Measurements from ENCODE around the gene PSMC3. TPM values are rescaled to one million over a fixed set of nuclear protein-coding genes. Genes with fewer than 3 reads are reported as not detected.

PSMC3 gene
- total and polyA plus RNA-seq, 2 of the 13 experiments (the other 11 are each of a cell fraction or from before 2014, with no cell fraction given) = 75.8 to 214 TPM

- TF ChIP-seq IRX3 (CRISPR knock-in tag; IDR thresholded peaks at IDR 0.05; ENCODE audit: borderline replicate concordance, low read depth) = no peak; the same call in 1 of the 2 replicates
- TF ChIP-seq NFE2L2 (IDR thresholded peaks at IDR 0.05; ENCODE audit: low read length) = no peak
- TF ChIP-seq ZFP91 (CRISPR knock-in tag; IDR thresholded peaks at IDR 0.05; ENCODE audit: borderline replicate concordance) = peak; percentile 78
- peak; percentile 94 for TF ChIP-seq ZBTB40 (IDR thresholded peaks at IDR 0.05)
- TF ChIP-seq ZBTB40 (CRISPR knock-in tag; IDR thresholded peaks at IDR 0.05) = no peak; the same call in 1 of the 2 replicates
- peak; percentile 32; the same call in 1 of the 2 replicates for TF ChIP-seq JUN (CRISPR knock-in tag; IDR thresholded peaks at IDR 0.05)
- peak; percentile 79 for TF ChIP-seq ZNF331 (CRISPR knock-in tag; IDR thresholded peaks at IDR 0.05)
- peak; percentile 62 for TF ChIP-seq TBL1XR1 (IDR thresholded peaks at IDR 0.05; ENCODE audit: borderline replicate concordance, low read length, partially characterized antibody)
- TF ChIP-seq PLRG1 (conservative IDR thresholded peaks at IDR 0.05) = no peak
- no peak for TF ChIP-seq ZNF720 (CRISPR knock-in tag; IDR thresholded peaks at IDR 0.05)
- TF ChIP-seq KLF16 (CRISPR knock-in tag; IDR thresholded peaks at IDR 0.05) = peak in 1 of 2 experiments; percentile 83; a peak in 2 of 4 replicates
- TF ChIP-seq ZNF777 (CRISPR knock-in tag; IDR thresholded peaks at IDR 0.05) = 0 out of 2 replicates have a peak, but pooled peaks have one; percentile 49
- peak; percentile 80; the same call in 1 of the 2 replicates for TF ChIP-seq HOXA5 (CRISPR knock-in tag; IDR thresholded peaks at IDR 0.05)
- TF ChIP-seq SPEN (CRISPR knock-in tag; IDR thresholded peaks at IDR 0.05; ENCODE audit: low read depth) = peak; percentile 75
Observed at GRCh38 chr11:47407746-47408590, 18.3 kb downstream of the PSMC3 start, which contains the start of gene SLC39A13 (continued).
